Activated CD8-positive, alpha-beta memory T cell treated with anti-CD3 and anti-CD28 coated beads, Interleukin-2, amount 50 U/mL, for 48 hours (primary cell): Measurements from ENCODE around the gene NISCH.

Source experiments
- DNase-seq: peaks from one replicate; pipeline ENCODE4 v3.0.0-alpha.2; 2020

Gene NISCH

DNA sequence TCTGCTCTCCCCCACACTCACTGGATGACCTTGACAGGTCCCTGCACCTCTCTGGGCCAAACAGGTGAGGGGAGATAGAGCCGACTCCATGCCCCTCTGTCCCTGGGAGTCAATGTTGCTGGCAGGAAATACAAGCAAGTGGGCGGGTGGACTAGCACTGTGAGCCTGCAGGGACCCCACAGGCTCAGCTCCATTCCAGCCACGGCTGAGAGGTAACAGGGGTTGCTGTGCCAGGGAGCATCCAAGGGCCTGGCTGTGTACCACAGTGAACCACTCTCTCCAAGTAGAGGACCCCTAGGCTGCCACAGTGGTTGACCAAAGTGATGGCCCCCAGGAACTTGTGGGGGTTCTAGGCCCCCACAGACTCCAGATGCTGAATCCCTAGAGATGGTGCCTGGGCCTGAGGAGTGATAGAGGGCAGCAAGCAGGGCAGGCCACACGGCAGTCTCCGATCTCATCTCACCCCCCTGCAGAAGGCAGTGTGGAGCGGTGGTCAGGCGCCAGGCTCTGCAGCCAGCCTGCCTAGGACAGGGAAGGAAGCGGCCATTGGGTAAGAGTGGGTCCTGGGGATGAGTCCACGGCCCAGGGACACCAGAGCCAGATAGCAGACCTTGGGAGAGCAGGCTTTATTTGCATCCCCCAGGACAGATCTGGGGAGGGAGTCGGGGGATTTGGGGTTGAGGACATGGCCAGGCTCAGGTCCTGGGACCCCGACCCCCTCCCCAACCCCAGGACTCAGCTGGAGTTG is 4.7 kb upstream of the NISCH start:
- DNase-seq = no peak

DNA sequence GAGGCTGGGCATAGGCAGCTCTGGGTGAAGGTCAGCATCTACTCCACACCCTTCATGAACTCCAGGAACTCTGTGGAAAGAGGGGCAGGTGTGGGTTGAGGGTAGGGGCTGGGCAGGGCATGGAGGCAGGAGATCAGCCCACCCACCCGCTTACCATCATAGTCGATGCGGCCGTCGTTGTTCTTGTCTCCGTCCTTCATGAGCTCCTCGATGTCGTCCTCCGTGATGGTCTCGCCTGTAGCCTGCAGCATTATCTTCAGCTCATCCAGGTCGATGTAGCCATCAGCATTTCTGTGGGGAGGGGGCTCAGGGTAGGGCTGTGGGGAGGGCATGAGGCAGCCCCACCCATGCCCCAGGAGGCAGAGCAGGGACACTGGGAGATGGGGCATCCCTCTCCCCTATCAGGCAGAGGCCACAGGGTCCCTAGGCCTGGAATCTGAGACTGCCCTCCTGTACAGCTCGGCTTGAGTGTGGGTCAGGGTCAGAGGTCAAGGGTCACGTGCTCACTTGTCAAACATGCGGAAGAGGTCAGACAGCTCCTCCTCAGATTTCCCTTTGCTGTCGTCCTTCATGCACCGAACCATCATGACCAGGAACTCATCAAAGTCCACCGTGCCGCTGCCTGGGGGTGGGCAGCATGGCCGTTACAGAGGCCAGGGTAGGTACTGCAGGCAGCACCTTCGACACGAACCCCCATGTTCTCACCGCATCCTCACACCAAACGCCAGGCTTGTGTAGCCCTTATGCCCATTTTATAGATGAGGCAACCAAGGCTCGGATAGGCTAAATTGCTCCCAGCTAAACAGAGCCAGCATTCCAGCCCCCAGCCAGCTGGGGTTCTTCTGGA is 3.9 kb upstream of the NISCH start:
- no peak for DNase-seq

DNA sequence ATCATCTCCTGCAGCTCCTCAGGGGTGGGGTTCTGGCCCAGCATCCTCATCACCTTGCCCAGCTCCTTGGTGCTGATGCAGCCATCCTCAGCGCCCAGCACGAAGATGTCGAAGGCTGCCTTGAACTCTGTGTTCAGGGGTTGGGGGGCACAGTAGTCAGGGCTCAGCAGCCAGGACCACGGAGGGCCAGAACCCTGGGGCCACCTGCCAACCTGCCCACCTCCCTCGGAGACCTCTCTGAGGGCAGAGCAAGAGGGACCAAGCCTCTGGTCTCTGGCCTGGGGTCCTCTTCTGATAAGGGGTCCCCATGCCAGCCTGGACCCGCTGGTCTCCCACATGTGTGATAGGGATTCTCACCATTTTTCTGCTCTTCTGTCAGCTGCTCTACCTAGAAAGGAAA is 3.3 kb upstream of the NISCH start:
- DNase-seq = no peak

DNA sequence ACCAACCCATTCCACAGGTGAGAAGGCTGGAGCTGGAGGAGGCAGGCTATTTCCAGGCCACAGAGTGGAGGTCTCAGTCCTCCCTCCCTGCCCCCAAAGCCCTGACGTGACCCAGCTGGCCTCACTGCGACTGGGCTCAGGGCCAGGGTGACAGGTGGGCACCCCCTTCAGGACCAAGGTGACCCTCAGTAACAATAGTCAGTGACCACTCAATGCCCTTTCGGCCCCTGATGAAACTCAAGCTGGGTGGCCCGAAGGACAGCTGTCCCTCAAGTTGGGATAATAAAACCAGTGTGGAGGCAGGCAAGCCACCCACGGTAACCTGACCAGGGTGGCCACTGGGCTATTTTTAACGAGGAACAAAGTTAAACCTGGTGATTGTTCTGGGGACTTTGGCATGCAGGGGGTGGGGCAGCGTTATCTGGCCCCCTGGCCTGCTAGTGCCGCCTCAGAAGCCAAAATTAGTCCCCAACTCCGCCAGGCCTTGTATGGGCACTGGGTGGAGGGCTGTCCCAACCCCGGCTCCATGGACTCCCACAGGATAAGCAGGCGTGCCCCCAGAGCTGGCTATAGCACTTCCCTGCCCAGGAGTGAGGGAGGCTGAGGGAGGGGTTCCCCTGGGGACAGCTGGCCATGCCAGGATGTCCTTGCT is 2.7 kb upstream of the NISCH start:
- no peak for DNase-seq

DNA sequence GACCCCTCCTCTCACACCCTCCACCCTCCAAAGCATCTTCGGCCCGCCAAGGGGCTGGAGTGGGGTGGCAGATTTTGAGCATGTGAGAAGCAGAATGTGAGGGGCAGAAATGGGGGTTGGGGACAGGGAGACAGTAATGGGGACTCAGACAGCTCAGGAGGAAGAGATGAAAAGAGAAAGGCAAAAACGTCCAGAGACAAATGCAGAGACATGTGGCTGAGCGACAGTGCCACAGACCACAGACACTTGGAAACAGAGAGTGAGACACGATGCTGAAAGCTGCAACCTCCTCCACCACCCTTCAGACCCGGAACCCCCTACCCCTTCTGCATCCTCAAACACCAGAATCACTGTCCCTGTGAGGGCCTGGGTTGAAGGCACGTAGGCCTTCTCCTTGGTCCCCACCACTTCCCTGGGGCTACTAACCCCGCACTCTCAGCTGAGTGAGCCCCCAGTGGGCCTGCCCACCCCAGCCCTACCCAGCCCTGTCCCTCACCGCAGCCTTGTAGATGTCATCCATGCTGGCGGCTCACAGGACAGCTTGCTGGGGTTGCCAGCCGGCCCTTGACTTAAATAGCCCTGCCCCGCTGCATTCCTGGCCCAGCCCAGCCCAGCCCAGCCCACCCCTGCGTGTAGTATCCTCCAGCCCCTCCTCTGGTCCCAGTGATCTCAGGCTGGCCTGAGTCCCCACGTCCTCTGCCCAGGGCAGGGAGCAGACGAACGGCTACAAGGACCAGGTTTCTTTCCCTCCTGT is 1.7 kb upstream of the NISCH start, which contains the start of gene TNNC1:
Gene TNNC1 (minus strand): TSS at position 546 of the 754 bp plus-strand sequence. CDS start 26 bp downstream, at position 520.
- no peak for DNase-seq

DNA sequence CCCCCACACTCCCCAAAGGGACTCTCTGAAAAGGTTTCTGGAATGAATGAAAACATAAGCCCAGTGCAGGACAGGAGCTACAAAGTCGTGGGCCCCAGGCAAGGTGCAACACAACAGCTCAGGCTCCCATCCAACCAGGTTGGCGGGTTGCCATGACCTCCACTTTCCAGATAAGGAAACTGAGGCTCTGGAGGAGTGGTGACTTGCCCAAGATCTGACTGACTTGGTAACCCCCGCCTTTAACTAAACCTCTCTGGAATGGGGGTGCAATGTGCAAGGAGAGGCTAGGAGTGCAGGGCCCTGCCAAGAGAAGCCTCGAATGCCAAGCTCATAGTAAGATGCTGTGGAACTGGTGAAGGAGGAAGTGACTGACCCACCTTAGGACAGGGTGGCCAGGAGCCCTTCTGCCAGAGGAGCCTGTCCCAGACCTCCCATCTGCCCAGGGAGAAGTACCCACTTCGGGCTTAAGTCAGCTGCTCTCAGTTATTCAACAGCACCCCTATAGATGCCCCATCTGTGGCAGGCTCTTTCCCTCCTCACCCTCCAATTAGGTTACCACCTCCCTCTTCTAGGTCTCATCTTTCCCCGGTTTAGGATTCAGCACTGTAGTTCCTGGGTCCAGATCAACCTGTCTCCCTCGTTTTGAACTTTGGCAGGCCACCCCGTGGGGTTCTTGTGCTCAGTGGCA is 1.0 kb upstream of the NISCH start:
- peak; percentile 62 for DNase-seq

DNA sequence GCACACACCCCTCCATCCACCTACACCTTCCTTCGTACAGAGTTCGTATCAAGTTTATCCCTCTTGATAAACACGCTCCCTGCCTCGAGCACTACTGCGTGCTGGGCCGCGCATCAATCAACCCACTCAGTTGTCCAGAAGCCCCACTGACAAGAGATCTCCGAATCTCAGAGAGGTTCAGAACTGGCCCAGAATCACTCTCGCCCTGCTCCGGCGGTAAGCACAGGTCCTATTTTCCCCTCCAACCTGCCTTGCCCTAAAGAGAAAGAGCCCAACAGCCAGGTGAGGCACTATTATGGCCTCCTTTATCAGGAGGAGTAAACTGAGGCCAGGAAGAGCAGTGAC is 494 bp upstream of the NISCH start:
- DNase-seq = no peak

DNA sequence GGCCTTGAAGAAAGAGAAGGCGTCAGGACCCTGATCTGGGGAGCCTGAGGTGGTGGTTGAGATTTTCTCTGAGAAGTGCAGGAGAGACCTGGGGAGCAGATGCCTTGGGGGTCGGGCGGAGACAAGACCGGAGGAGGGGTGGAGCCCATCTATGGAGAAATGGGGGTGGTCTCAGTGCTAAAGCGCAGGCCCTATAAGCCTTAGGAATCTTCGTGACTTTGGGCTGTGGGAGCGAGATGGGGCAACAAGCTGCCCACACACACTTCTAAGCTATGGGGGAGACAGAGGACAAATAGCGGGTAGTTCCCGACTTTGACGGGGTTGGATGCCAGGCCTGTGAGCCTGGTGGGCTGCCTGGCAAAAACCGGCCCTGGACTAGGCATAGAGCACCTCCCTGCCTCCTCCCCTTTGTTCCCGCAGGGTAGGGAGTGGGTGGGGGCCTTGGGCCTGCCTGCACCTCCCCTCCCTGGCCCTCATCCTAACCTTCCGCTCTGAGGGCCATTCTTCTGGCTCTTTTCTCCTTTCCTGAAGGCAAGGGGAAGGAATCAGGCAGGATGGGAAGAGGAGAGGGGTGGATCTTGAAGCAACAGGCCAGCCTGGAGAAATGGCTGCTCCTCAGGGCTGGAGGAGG is 880 bp downstream of the NISCH start:
- DNase-seq = peak; percentile 59

DNA sequence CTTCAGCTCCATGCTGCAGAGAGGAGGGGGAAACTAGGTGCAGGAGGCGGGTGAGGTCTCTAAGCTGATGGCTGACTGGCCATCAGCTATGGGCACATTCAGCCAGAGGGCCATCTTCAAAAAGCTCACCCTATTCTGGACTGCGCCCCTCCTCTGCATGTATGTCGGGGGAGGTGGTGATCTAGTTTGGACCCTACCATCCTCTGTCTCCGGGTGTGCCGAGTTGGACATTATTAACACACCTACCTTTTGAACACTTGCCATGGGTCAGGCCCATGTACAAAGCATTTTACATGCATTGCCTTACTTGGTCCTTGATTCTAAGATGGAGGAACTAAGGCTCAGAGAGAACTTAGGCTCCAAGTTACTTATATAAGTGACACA is 1.4 kb downstream of the NISCH start:
- DNase-seq = no peak

DNA sequence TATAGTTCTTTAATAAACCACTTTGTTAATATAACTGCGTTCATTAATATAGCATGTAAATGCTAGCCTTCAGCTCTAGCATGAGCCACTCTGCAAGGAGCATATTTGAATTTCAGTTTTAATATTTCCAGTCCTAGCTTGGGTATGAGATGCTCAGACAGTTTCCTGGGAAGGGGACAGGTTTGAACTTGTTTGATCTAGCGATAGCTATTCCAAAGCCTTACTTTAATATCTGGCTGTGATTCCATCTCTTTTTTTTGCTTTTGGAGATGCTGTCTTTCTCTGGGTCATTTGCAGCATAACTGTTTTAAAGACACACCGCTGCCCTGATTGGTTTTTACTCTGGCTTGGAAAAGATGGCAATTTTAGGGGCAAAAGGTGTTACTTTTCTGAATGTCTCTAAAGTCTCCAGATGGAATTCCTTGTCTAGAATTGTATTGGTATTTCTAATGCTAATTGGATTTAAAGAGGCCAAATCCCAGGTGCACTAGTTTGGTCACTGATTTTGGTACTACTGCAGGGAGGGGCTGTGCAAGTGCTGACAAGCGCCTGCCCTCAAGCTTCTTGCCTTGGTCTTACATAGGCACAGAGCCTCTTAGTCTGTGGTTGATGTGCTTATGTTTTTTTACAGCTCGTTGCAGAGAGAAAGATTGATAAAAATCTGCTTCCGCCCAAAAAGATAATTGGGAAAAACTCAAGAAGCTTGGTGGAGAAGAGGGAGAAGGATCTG is 2.8 kb downstream of the NISCH start:
- no peak for DNase-seq

DNA sequence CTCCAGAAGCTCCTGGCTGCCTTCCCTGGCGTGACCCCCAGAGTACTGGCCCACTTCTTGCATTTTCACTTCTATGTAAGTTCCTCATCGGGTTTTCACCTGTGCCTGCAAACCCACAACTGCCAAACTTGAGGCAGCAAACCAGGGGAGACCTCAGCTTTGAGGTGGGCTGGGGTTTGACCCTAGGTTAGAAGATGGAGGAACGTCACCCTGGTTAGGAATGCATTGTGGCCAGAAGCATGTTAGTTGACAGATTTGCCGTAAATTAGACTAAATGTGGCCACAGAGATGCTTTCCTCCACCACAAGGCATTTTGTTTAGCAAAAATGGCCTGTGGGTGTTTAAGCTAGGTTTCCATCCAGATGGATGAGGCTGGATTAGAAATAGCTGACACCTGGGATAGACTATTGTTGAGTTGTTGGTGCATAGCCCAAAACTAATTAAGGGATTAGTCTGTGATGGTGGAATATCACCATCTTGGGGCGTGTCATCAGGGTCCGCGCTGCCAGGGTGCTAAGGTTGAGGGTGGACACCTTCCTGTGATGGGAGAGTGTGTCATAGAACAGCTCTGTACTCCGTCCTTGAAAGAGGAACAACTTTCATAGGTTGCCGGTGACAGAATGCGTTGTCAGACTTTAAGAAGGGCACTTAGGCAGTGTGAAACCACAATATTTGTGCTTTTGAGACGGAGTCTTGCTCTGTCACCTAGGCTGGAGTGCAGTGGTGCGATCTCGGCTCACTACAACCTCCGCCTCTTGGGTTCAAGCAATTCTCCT is 3.6 kb downstream of the NISCH start:
- no peak for DNase-seq

DNA sequence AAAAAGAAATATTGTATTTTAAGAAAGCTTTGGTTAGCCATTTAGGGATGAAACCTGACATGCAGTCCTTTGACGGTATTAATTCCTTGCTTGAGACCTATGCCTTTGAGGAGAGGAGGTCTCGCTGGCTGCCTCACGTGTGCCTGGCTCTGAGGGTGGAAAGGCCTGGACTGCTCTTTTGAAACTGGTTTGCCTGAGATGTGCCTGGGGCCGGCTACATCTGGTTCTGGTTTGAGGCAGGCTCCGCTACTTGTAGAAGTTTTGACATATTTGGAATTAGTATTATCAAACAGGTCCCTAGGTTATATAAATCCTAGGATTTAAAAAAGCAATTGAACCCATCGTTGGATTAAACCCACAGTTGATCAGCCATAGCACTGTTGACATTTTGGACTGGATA is 6.5 kb downstream of the NISCH start:
- no peak for DNase-seq

DNA sequence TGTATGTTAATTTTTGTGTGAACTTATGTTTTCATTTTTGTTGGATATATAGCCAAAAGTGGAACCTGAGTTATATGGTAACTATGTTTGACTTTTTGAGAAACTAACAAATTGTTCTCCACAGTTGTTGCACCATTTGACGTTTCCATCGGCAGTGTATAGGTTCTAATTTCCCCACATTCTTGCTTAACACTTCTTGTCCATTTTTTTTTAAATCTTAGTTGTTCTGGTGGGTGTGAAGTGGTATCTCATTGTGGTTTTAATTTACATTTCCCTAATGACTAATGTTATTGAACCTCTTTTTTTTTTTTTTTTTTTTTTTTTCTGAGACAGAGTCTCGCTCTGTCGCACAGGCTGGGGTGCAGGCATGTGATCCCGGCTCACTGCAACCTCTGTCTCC is 8.0 kb downstream of the NISCH start:
- DNase-seq = no peak

DNA sequence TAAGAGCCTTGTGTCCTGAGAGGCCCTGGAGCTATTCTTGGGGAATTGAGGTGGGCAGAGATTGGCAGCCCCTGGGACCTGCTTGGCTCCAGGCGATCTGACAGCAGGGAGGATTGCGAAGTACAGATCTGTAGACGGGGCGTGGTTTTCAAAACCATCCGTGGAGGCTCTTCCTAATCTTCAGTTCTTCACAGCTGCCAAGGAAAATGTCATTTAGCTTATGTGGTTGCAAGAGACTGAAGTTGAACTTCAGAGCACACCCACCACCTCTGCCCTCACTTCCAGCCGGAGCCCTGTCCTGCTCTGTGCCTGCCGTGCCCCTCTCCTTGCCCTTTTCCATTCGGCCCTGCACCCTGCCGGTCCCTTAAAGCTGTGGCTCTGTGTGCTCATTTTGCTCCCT is 12.9 kb downstream of the NISCH start:
- no peak for DNase-seq

DNA sequence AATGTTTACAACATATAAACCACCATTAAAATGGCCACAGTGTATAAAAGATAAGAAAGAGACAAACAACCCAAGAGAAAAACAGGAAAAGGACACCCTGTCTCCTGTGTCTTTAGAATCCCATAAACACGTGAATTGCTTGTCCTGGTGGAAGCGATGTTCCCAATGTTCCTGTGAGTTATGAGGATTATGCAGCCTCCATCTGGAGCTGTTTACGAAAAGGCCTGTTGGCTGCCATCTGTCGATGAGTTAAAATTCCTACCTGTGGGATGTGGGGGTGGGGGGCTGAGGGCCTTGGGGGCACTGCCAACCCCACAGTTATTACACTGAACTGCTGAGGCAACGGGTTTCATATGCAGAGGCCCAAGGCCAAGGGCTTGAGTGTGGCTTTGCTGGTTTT is 13.6 kb downstream of the NISCH start:
- DNase-seq = no peak

DNA sequence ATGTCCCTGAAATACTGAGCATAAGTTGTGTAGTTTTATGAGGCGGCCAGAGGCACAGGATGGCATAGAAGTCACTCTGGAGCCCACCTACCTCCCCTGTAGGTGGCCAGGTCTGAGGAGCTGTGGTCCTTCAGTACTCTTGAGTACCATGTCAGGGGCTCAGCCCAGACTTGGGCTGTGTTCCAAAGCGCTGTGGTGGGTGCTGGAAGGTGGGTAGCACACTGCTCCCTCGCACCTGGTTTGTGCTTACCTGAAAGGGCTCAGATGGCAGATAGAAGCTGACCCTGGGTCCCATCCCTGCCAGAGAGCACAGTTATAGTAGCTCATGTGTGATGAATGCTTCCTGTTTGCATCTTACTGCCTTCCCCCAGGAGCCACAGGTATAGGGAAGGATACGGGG is 15.5 kb downstream of the NISCH start:
- no peak for DNase-seq

DNA sequence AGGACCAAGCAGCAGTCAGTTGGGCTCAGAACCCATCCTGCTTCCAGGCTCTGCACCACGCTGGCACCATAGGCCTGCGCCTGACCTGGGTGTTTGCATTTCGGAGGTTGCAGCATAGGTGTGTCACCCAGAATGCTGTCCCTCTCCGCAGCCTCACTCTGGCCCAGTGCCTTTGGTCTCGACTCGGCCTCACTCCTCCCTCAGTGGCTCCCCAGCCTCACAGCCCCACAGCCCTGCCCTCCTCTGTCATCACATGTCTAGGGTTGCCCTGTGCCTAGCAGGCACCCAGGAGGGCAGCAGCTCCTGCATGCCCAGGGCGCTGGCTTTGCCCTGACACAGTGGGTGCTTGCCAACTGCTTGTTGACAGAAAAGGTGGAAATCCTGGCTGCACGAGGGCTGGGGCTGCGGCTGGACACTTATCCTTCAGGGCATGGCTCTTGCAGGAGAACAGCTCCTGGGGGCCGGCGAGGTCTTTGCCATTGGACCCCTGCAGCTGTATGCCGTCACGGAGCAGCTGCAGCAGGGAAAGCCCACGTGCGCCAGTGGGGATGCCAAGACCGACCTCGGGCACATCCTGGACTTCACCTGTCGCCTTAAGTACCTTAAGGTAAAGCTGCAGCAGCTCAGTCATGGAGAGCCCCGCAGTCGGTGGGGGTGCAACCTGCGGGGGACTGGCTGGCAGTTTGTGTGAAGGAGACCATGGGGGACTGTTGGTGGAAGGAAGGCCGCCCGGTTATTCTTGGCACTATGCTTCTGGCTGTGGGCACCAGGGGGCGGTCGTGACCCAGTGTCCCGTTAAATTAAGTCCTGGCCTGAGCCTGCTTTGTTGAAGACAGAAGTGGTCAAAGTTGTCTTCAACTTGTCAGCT is 16.2 kb downstream of the NISCH start:
- peak; percentile 68 for DNase-seq

DNA sequence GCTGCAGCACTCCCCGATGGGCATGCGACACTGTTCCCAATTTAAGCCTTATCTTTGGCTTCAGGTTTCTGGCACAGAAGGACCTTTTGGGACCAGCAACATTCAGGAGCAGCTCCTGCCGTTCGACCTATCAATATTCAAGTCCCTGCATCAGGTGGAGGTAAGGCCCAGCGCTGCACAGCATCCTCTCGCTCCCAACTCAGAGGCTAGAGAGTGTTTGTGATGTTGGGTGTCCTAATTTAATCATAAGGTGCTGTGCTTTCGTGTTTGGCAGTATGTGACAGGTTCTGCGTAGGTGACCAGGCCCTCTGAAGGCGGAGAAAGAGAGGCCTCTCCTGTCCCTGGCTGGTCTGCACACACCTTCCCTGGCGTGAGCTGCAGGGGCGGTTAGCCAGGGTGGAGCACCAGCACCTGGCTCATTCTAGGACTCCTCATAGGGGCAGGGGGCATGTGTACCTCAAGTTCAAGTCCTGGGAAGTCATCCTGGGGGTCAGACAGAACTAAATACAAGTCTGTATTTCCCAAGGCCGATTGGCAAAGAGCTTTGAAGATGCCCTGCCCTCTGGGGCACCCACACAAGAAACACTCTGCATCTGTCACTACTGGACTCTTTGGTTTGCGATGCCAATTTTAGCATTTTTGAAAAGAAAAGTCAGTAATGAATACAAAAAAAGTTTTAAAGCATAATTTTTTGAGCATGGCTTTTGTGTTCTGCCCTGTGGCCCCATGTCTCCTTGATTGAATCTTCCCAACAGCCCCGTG is 17.0 kb downstream of the NISCH start:
- DNase-seq = no peak

DNA sequence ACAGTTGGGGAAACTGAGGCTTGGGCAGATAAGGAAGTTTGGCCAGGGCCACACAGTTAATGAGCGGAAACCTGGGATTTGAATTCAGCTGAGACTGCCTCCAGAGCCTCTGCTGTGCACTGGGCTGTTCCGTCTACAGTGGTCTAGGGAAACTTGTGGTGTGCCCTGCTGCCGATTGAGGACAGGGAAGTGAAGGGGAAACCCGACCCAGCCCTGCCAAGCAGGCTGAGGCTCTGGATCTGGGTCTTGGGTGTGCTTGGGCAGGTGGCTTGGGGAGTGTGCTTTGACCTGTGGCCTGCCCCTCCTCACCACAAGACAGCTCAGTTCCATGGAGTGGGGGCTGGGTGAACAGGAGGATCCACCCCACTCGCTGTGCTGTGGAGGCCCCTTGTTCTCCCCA is 17.6 kb downstream of the NISCH start:
- no peak for DNase-seq
